Measurements from ENCODE around the gene PRPF6.

Gene PRPF6

DNA sequence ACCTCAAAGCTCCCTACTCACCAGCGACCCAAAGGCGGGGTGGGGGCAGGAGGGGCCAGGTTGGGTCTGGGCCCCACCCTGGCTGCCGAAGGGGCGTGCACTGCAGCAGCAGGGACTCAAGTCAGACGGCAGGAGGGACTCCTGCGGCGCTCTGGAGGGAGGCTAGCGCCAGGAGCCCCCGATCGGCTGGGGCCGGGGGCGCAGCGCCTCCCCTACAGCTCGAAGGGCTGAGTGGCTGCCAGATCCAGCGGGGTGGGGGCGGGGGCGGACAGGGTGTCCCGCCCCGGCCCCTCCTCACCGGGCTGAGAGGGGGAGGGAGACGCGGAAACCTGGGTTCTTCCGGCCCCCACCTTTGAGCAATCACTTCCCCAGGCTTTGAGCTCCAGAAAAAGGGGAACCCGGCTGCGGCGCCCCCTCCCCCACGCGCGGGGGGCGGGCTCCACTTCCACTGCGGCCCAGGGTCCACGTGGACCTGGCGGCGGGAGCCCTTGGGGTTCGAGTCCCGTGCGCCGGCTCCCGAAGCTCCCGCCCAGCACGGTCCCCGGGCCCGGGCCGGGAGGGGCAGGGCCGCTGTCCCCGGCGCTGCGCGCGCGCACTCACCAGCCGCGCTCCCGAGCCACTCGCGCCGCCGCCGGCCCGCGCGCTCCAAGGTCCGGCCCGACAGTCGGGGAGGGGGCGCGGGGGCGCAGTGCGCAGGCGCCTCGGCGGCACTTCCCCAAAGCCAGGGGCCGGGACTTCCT, 98.5 kb downstream of the PRPF6 start, which contains the start of gene RGS19:
RGS19 (minus strand) TSS at position 246 of the 740 bp plus-strand sequence. CDS start 2,632 bp downstream, outside the sequence.
- peak; percentile 51 for DNase-seq

- peak; percentile 56 for DNase-seq
Observed at GRCh38 chr20:64080013-64080812, 99.3 kb downstream of the PRPF6 start, which contains the start of gene OPRL1. TSS of gene OPRL1 (plus strand) at chr20:64080082. CDS start at chr20:64092721, 12,639 bp downstream.

DNA sequence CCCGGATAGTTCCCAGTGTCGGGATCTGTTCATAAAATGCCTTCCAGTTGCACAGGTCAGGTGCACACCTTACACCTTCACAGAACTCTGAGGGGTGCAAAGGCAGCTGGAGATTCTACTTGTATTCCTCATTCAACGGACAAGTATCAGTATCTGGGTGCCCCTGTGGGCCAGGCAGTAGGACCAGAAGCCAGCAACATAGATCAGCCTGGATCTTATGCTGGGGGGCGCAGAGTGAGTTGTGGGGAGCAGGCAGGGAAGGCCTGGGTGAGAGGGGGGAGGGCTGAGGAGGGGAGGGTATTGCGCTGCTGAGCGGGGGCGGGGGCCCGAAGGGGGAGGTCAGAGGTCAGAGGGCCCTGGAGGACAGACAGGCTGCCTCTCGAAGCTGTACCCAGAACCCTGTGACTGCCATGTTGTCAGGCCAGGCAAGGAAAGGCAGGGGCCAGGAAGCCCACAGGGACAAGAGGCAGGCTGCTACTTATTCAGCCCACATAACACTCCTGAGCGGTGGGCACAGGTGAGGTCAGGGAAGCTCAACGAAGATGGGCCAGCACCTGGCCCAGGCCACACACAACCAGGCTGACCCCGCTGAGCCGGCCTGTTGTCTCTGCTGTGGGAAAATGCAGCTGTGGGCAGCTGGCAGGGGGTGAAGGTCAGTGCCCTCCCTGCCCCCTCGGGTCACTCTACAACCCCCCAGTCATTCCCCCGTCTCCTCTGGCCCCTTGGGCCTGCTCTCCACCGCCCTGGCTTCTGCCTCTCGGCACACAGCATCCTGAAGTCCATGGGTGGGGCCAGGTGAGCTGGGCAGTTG, 100.1 kb downstream of the PRPF6 start:
- DNase-seq, result no peak

DNA sequence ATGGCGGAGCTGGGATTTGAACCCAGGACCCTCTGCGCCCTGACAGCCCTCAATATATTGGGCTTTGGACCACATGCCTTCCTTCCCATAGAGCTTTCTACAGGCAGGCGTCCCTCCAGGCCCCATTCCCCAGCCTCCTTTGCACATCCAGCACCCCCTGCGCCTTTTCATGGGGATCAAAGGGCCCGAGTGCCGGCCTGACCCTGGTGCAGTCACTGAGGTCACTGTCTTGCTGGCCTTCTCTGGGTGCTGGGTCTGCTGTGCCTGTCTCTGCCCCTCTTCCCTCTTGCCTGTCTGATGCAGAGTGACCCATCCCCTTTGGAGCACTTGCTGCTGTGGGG, 100.7 kb downstream of the PRPF6 start:
- no peak for DNase-seq

DNA sequence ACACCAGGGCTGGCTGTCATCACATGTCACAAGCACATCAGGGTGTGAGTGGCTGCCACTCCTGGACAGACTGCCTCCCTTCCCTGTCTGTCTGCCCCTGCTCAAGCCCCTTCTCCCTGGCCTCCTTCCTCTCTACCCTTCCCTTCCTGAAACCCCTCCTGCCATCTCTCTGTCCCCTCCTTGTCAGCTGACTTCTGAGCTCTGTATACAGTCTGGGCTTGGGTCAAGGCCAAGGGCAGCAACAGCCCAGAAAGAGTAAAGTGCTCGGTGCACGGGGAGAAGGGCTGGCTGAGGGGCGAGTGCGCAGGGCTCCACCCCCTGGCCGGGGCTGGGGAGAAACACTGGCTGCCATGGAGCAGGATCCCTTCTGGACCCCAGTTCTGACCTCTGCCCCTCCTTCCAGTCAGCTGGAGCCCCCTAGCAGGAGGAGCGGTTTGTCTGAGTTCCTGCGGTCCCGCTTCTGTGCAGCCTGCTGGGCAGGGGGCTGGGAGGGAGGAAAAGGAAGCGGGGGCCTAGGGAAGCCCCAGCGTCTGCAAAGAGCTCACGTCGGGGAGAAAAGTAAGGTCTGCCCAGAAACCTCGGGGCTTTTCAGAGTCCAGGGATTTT, 101.3 kb downstream of the PRPF6 start:
- DNase-seq, result no peak
